Mucosa of rectum (tissue), 2 donors: Measurements from ENCODE around the gene CSNK2B.

Source experiments
- H3K27ac ChIP-seq, 2 donors: one replicate each; pipeline ENCODE4 v1.7.0; 2013; ENCODE audit warnings: inconsistent platforms in 2 of 2, low read depth in 2 of 2, low read length in 2 of 2
- H3K27me3 ChIP-seq, 2 donors: one replicate each; pipeline ENCODE4 v1.7.0; 2013; ENCODE audit warnings: low read length in 2 of 2; ENCODE audit not compliant: control insufficient read depth in 2 of 2, insufficient read depth in 2 of 2
- H3K36me3 ChIP-seq, 2 donors: one replicate each; pipeline ENCODE4 v1.7.0; 2013; ENCODE audit warnings: low read length in 2 of 2; ENCODE audit not compliant: control insufficient read depth in 2 of 2, insufficient read depth in 2 of 2
- H3K4me1 ChIP-seq, 2 donors: one replicate each; pipeline ENCODE4 v1.7.0; 2013; ENCODE audit warnings: low read length in 2 of 2, mild to moderate bottlenecking in 1 of 2; ENCODE audit not compliant: control insufficient read depth in 2 of 2, insufficient read depth in 2 of 2
- H3K4me3 ChIP-seq, 2 donors: one replicate each; pipeline ENCODE4 v1.7.0; 2013; ENCODE audit warnings: low read length in 2 of 2
- H3K9ac ChIP-seq, 2 donors: one replicate each; pipeline ENCODE4 v1.7.0; 2013; ENCODE audit warnings: low read length in 2 of 2, low read depth in 1 of 2, mild to moderate bottlenecking in 1 of 2
- H3K9me3 ChIP-seq, 2 donors: one replicate each; pipeline ENCODE4 v1.7.0; 2013; ENCODE audit warnings: low read length in 2 of 2; ENCODE audit not compliant: control insufficient read depth in 2 of 2
- donor health status: healthy.
- donor health status: Normal muscosa, but diverticular disease.

Gene CSNK2B

GRCh38 chr6:31660381-31661261, 5.3 kb upstream of the CSNK2B start, which contains the start of gene C6orf47:
Gene C6orf47 (minus strand): TSS chr6:31660778. CDS start chr6:31659947, 831 bp downstream.
- Histone ChIP-seq H3K27ac (peak within 1 kb of the TSS; percentile 81 to 92), H3K4me3 (peak within 1 kb of the TSS; percentile 97 to 98), H3K9me3 (no peaks in the 10 kb centered on the region), H3K4me1 (peaks cover 36 to 43% of the 10 kb centered on the region in 2 donors), H3K27me3 (no peaks in the 10 kb centered on the region), H3K36me3 (peaks cover 3 to 41% of the 10 kb centered on the region in 2 donors), H3K9ac (peak within 1 kb of the TSS; percentile 80 to 96)

- Histone ChIP-seq H3K4me1 (peaks cover 32 to 42% of the 10 kb centered on the region in 2 donors), H3K9ac (peak overlapping the region; percentile 70 to 80), H3K9me3 (no peaks in the 10 kb centered on the region), H3K27me3 (no peaks in the 10 kb centered on the region), H3K36me3 (peaks cover 3 to 33% of the 10 kb centered on the region in 2 donors), H3K27ac (peak overlapping the region; percentile 81 to 92), H3K4me3 (peak overlapping the region; percentile 97 to 98)
Observed at GRCh38 chr6:31661262-31662123, 4.4 kb upstream of the CSNK2B start.

- Histone ChIP-seq H3K9ac (no peak overlapping the region), H3K4me1 (peaks cover 38 to 47% of the 10 kb centered on the region in 2 donors), H3K36me3 (peaks cover 3 to 29% of the 10 kb centered on the region in 2 donors), H3K9me3 (no peaks in the 10 kb centered on the region), H3K4me3 (no peak overlapping the region), H3K27me3 (no peaks in the 10 kb centered on the region), H3K27ac (peak overlapping the region in 1 of 2 donors; percentile 23)
Observed at GRCh38 chr6:31662124-31662723, 3.7 kb upstream of the CSNK2B start.

- H3K9ac ChIP-seq = peak overlapping the region; percentile 17 to 95
- H3K4me1 ChIP-seq = peaks cover 35 to 47% of the 10 kb centered on the region in 2 donors
- peak overlapping the region in 1 of 2 donors; percentile 99 for H3K27ac ChIP-seq
- H3K9me3 ChIP-seq = no peaks in the 10 kb centered on the region
- H3K4me3 ChIP-seq = peak overlapping the region; percentile 88 to 95
- peaks cover 13 to 30% of the 10 kb centered on the region in 2 donors for H3K36me3 ChIP-seq
- H3K27me3 ChIP-seq = no peaks in the 10 kb centered on the region
Observed at GRCh38 chr6:31663126-31663960, 2.5 kb upstream of the CSNK2B start.

DNA sequence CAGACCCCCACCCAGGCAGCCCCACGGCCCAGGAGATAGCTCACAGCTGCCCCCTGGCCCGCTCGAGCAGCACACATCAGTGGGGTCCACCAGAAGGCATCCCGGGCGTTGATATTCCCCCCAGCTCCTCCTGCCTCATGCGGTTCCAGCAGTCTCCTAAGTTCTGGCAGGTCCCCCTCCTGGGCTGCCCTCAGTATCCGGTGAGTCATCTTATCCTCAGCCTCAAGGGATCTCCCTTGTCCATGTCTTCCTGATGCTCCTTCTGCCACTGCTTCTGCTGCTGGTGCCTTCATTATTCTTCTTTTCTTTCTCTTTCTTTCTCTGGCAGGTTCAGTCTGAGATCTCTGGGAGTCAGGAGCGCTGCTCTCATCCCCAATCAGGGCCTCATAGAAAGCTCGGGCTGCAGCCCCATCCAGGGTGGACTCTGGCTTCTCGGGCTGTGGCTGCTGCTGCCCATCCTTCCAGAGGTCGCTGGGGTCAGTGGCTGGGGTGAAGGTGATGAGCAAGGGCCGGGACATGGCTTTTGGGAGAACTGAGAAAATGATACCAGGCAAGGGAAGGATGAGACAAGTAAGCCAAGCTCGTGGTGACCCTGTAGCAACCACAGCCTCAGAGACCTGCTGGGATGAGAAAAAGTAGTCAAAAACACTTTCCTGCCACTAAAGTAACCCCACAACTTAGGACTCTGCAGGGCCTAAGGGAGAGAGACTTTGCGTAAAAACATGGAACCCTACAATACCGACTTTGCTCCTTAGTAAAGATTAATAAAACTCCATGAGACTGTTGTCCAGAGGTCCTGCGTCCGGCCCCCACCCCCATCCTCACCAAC, 1.7 kb upstream of the CSNK2B start:
- peak overlapping the region; percentile 88 to 95 for H3K4me3 ChIP-seq
- no peaks in the 10 kb centered on the region for H3K27me3 ChIP-seq
- no peaks in the 10 kb centered on the region for H3K9me3 ChIP-seq
- peak overlapping the region; percentile 98 to 99 for H3K27ac ChIP-seq
- peaks cover 27 to 40% of the 10 kb centered on the region in 2 donors for H3K4me1 ChIP-seq
- peak overlapping the region; percentile 95 to 98 for H3K9ac ChIP-seq
- H3K36me3 ChIP-seq = peaks cover 21 to 36% of the 10 kb centered on the region in 2 donors

- H3K9ac ChIP-seq = peak within 1 kb of the TSS; percentile 95 to 98
- H3K9me3 ChIP-seq = no peaks in the 10 kb centered on the region
- peaks cover 21 to 33% of the 10 kb centered on the region in 2 donors for H3K4me1 ChIP-seq
- H3K4me3 ChIP-seq = peak within 1 kb of the TSS; percentile 88 to 95
- peak within 1 kb of the TSS; percentile 98 to 99 for H3K27ac ChIP-seq
- peaks cover 29 to 42% of the 10 kb centered on the region in 2 donors for H3K36me3 ChIP-seq
- H3K27me3 ChIP-seq = no peaks in the 10 kb centered on the region
Observed at GRCh38 chr6:31664790-31665500, 935 bp upstream of the CSNK2B start, which contains the start of gene GPANK1. Gene GPANK1 (minus strand): TSS chr6:31664997. CDS start chr6:31664478, 519 bp downstream.

- H3K27ac ChIP-seq = peak overlapping the region; percentile 80 to 99
- H3K9ac ChIP-seq = peak overlapping the region; percentile 95
- H3K9me3 ChIP-seq = no peaks in the 10 kb centered on the region
- no peaks in the 10 kb centered on the region for H3K27me3 ChIP-seq
- peak overlapping the region; percentile 88 to 95 for H3K4me3 ChIP-seq
- peaks cover 21 to 26% of the 10 kb centered on the region in 2 donors for H3K4me1 ChIP-seq
- peaks cover 43 to 55% of the 10 kb centered on the region in 2 donors for H3K36me3 ChIP-seq
Observed at GRCh38 chr6:31666337-31666965, 571 bp downstream of the CSNK2B start.

DNA sequence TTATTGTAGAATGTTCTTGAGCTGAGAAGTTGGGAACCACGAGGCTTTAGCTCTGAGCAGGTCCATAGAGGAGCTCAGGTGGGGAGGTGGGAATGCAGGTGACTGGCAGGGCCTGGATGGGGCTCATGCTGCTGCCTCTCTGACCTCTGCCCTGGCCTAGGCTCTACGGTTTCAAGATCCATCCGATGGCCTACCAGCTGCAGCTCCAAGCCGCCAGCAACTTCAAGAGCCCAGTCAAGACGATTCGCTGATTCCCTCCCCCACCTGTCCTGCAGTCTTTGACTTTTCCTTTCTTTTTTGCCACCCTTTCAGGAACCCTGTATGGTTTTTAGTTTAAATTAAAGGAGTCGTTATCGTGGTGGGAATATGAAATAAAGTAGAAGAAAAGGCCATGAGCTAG, 3.8 kb downstream of the CSNK2B start, which contains the start of gene LY6G5B:
Gene LY6G5B (plus strand): TSS at position 301 of the 400 bp plus-strand sequence. CDS start 975 bp downstream, outside the sequence.
- Histone ChIP-seq H3K9me3 (no peaks in the 10 kb centered on the region), H3K27me3 (no peaks in the 10 kb centered on the region), H3K4me3 (no peak within 1 kb of the TSS), H3K9ac (no peak within 1 kb of the TSS), H3K36me3 (peaks cover 52 to 54% of the 10 kb centered on the region in 2 donors), H3K4me1 (peaks cover 5 to 12% of the 10 kb centered on the region in 2 donors), H3K27ac (no peak within 1 kb of the TSS)
